Coronary artery (tissue), 2 donors: ENCODE results near the gene NOG.

Experiments
- DNase-seq: peaks from one replicate; pipeline ENCODE4 v3.0.0-alpha.2; 2017; ENCODE audit warnings: low spot score
- H3K27ac ChIP-seq, 2 donors: fragments of 200-600 bp; sonication (generic); one replicate each; pipeline ENCODE4 v1.5.1; 2016 to 2019
- H3K4me3 ChIP-seq: fragments of 200-600 bp; sonication (generic); 2 replicates; pipeline ENCODE4 v1.5.1; 2016; ENCODE audit warnings: mild to moderate bottlenecking, moderate library complexity
- CTCF ChIP-seq: fragments of 200-600 bp; sonication (generic); IDR thresholded peaks from one replicate; pipeline ENCODE4 v1.5.1; 2019; ENCODE audit warnings: antibody characterized with exemption

The NOG gene

DNA sequence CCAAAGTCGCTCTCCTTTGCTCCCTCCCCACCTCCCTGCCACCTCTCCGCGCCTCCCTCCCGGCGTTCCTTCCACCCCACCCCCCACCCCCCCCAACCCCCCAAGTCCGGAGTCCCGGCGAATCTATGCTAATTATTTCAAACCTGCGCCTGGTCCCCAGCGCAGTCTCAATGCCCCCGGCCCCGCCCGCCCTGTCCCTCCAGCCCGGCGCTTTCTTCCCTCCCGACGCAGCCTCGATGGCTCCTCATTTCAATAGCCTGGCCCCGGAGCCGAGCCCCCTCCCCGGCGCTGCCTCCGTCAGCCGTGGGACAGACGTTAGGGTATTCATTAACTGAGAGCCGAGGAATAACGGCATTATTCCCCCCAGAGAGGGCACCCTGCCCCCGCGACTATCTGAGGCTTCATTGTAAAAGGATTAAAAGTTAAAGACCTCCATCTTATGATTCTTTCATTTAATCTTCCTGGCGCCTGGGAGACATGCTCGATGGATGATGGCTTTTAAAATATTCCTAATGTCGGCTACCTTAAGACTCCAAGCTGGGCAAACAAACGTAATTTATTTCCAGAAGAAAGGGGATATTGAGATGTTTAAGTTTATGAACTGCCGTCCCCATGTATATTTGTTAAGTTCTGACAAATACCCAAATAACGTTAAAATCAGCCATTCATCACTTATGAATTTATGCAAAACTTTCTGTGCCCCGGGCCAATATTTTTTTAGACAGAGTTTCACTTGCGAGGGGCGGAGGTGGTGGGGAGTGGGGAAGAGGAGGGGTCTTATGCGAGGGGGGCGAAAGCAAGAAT is 3.4 kb downstream of the NOG start:
- no peak for DNase-seq
- H3K4me3 ChIP-seq, result peak overlapping the region; percentile 71
- TF ChIP-seq CTCF, result no peak
- H3K27ac ChIP-seq, result no peak overlapping the region

- no peak for TF ChIP-seq CTCF
- Histone ChIP-seq H3K27ac (no peak overlapping the region), H3K4me3 (peak overlapping the region; percentile 71)
These were observed 4.0 kb downstream of the NOG start for GRCh38 chr17:56597495-56597990.

GRCh38 chr17:56598466-56598865 is 5.0 kb downstream of the NOG start:
- H3K4me3 ChIP-seq, result no peak overlapping the region
- DNase-seq, result no peak
- H3K27ac ChIP-seq, result no peak overlapping the region
- no peak for TF ChIP-seq CTCF

More at GRCh38 chr17:56597495-56597990, 4.0 kb downstream of the NOG start:
- DNase-seq, result no peak

DNA sequence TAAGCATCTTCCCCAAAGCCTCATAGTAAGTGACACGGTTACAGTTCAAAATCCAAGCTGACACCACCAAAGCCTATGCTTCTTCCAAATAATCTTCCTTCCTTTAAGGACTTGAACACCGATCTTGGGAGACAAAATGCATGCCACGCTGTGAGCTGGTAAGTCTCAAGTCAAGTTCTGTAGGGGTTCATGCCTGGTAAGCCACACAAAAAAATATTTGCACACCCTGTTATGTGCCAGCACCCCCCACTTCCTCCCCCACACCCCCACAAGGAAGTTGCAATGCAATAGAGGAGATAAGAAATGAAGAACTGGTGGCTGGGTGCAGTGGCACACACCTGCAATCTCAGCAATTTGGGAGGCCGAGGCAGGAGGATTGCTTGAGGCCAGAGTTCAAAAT is 5.6 kb downstream of the NOG start:
- no peak for DNase-seq
- TF ChIP-seq CTCF, result no peak
- Histone ChIP-seq H3K27ac (no peak overlapping the region), H3K4me3 (no peak overlapping the region)

- no peak for TF ChIP-seq CTCF
- H3K27ac ChIP-seq, result no peak overlapping the region
- no peak for DNase-seq
- no peak overlapping the region for H3K4me3 ChIP-seq
These were observed 6.1 kb downstream of the NOG start for GRCh38 chr17:56599566-56599965.

- no peak for DNase-seq
- Histone ChIP-seq H3K27ac (no peak overlapping the region), H3K4me3 (no peak overlapping the region)
- TF ChIP-seq CTCF, result no peak
These were observed 6.8 kb downstream of the NOG start for GRCh38 chr17:56600256-56600655.

- no peak for TF ChIP-seq CTCF
- Histone ChIP-seq H3K4me3 (no peak overlapping the region), H3K27ac (no peak overlapping the region)
- no peak for DNase-seq
These were observed 8.1 kb downstream of the NOG start for GRCh38 chr17:56601591-56601990.
